Brain microvascular endothelial cell (primary cell): ENCODE results near the gene TASOR2.

Experiments
- DNase-seq: peaks from one replicate; pipeline ENCODE4 v3.0.0-alpha.2; 2020
- H3K27ac ChIP-seq: fragments of 250-450 bp; sonication (Bioruptor Pico); 2 replicates; pipeline ENCODE4 v1.5.1; 2020; ENCODE audit warnings: mild to moderate bottlenecking, moderate library complexity
- H3K27me3 ChIP-seq: fragments of 250-450 bp; sonication (Bioruptor Pico); replicated peaks from 2 replicates; pipeline ENCODE4 v1.5.1; 2020; ENCODE audit warnings: mild to moderate bottlenecking
- H3K36me3 ChIP-seq: fragments of 250-450 bp; sonication (Bioruptor Pico); replicated peaks from 2 replicates; pipeline ENCODE4 v1.5.1; 2020; ENCODE audit warnings: mild to moderate bottlenecking
- H3K4me3 ChIP-seq: 2 replicates; pipeline ENCODE4 v1.5.1; 2011; ENCODE audit warnings: low read depth, mild to moderate bottlenecking, control low read depth, low read length, moderate library complexity
- CTCF ChIP-seq: IDR thresholded peaks from 2 replicates; pipeline ENCODE4 v1.5.1; 2011; ENCODE audit warnings: low read depth, mild to moderate bottlenecking, moderate library complexity, low read length, control low read depth, inconsistent platforms; ENCODE audit errors: missing control alignments
- in situ Hi-C: cut with HindIII; loops from 2 replicates; pipeline ENCODE4 v1.10.0; 2017; ENCODE audit warnings: low sequenced_read_pairs, low pct_ligation_motif_present

TASOR2 gene

GRCh38 chr10:5711642-5712041 is 27.0 kb downstream of the TASOR2 start:
- no peak for DNase-seq
- TF ChIP-seq CTCF = no peak
- Histone ChIP-seq H3K4me3 (no peak overlapping the region), H3K27me3 (no peaks in the 10 kb centered on the region), H3K36me3 (no peaks in the 10 kb centered on the region), H3K27ac (no peak overlapping the region)
- in situ Hi-C loops = no loop called here

GRCh38 chr10:5719546-5719945 is 34.9 kb downstream of the TASOR2 start:
- Histone ChIP-seq H3K4me3 (no peak overlapping the region), H3K27me3 (no peaks in the 10 kb centered on the region), H3K27ac (no peak overlapping the region), H3K36me3 (peaks cover 4% of the 10 kb centered on the region)
- TF ChIP-seq CTCF = no peak
- no peak for DNase-seq
- in situ Hi-C loops = no loop called here

- no peak overlapping the region for H3K4me3 ChIP-seq
- no peak for DNase-seq
- in situ Hi-C loops = no loop called here
- no peak for TF ChIP-seq CTCF
- H3K27me3 ChIP-seq = no peaks in the 10 kb centered on the region
- H3K36me3 ChIP-seq = peaks cover 4% of the 10 kb centered on the region
- H3K27ac ChIP-seq = no peak overlapping the region
Observed at GRCh38 chr10:5720182-5720581, 35.5 kb downstream of the TASOR2 start.

GRCh38 chr10:5723692-5724091 is 39.1 kb downstream of the TASOR2 start:
- H3K36me3 ChIP-seq = peaks cover 4% of the 10 kb centered on the region
- H3K27ac ChIP-seq = no peak overlapping the region
- H3K27me3 ChIP-seq = no peaks in the 10 kb centered on the region
- no peak for DNase-seq
- TF ChIP-seq CTCF = no peak
- no peak overlapping the region for H3K4me3 ChIP-seq
- in situ Hi-C loops = no loop called here

GRCh38 chr10:5730766-5731165 is 46.1 kb downstream of the TASOR2 start:
- in situ Hi-C loops = no loop called here
- DNase-seq = no peak
- no peaks in the 10 kb centered on the region for H3K27me3 ChIP-seq
- TF ChIP-seq CTCF = no peak
- no peak overlapping the region for H3K4me3 ChIP-seq
- H3K36me3 ChIP-seq = peaks cover 23% of the 10 kb centered on the region
- H3K27ac ChIP-seq = no peak overlapping the region

GRCh38 chr10:5731559-5731958 is 46.9 kb downstream of the TASOR2 start:
- no peaks in the 10 kb centered on the region for H3K27me3 ChIP-seq
- TF ChIP-seq CTCF = no peak
- peaks cover 23% of the 10 kb centered on the region for H3K36me3 ChIP-seq
- DNase-seq = no peak
- in situ Hi-C loops = no loop called here
- no peak overlapping the region for H3K4me3 ChIP-seq
- no peak overlapping the region for H3K27ac ChIP-seq
